ENCODE data around the gene SDR42E1.

The SDR42E1 gene

DNA sequence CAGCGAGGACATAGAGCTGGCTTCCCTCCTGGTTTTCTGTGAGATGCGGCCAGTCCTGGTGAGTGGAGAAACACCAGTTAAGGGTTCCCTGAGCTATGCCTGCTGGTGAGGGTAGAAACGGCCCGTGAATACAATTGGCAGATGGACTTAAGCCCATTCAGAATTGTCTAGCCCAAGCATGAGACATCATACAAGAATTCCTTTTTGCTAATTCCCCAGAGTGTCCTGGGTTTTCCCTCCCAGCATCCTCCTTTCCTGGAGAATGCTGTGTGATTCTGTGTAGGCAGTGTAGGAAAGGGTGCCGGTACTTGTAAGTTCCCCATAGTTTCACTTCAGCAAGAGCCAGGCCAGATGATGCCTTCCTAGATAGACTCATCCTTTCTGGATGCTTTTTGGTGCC lies 65.1 kb downstream of the SDR42E1 start:
- no peak for DNase-seq (ENCODE audit: low read depth)
- no peak overlapping the region for H3K4me3 ChIP-seq (ENCODE audit: low read depth, low read length)
- TF ChIP-seq, protein P1, sequence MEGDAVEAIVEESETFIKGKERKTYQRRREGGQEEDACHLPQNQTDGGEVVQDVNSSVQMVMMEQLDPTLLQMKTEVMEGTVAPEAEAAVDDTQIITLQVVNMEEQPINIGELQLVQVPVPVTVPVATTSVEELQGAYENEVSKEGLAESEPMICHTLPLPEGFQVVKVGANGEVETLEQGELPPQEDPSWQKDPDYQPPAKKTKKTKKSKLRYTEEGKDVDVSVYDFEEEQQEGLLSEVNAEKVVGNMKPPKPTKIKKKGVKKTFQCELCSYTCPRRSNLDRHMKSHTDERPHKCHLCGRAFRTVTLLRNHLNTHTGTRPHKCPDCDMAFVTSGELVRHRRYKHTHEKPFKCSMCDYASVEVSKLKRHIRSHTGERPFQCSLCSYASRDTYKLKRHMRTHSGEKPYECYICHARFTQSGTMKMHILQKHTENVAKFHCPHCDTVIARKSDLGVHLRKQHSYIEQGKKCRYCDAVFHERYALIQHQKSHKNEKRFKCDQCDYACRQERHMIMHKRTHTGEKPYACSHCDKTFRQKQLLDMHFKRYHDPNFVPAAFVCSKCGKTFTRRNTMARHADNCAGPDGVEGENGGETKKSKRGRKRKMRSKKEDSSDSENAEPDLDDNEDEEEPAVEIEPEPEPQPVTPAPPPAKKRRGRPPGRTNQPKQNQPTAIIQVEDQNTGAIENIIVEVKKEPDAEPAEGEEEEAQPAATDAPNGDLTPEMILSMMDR (IDR thresholded peaks at IDR 0.05; ENCODE audit: low read depth, low read length, missing control alignments): no peak

DNA sequence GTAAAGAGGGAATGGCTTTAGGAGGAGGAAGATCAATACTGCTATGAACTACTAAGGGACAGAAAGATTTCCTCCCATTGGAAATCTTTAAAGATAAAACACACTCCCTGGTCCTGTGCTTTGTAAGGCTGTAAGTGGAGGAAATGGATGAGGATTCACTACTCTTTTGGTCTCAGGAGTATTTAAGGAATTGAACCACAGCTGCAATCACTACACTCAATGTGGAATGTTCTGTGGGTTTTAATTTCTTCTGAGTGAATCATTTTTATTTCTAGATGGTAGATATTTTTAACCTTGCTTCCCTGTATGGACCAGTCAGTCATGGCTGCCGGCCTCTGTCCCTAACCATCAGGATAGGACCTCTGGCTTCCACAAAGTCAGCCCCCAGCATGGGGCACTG lies 65.6 kb downstream of the SDR42E1 start:
- TF ChIP-seq, protein P1 (IDR thresholded peaks at IDR 0.05; ENCODE audit: low read depth, low read length, missing control alignments): no peak
- no peak overlapping the region for H3K4me3 ChIP-seq (ENCODE audit: low read depth, low read length)
- DNase-seq (ENCODE audit: low read depth): no peak

DNA sequence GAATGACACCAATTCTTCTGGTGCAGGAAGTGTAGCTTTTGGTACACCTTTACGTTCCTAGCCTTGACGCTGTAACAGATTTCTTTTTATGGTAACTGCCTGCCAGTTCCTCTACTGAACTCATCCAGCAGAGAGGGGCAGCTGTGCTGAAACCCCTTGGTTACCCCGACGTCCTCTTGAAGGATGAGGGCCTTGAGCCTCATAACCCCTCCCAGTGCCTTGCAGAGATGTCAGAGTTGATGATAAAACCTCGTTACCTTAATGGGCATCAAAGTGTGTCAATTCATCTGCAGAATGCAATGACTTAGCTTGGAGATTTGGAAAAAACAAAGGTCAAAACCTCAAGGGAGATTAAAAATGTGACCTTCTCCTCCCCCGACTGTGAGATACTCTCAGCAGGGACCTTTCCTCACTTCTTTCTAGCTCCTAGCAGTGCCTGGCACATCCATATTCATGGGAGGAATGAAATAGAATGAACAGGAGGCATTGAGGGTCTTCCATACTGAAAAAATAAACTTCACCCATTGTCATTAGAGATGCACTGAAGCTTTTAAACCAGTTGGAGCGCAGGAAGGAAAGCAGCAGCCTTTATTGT lies 69.2 kb downstream of the SDR42E1 start:
- TF ChIP-seq, protein P1 (IDR thresholded peaks at IDR 0.05; ENCODE audit: low read depth, low read length, missing control alignments): no peak
- H3K4me3 ChIP-seq (ENCODE audit: low read depth, low read length): no peak overlapping the region
- no peak for DNase-seq (ENCODE audit: low read depth)

DNA sequence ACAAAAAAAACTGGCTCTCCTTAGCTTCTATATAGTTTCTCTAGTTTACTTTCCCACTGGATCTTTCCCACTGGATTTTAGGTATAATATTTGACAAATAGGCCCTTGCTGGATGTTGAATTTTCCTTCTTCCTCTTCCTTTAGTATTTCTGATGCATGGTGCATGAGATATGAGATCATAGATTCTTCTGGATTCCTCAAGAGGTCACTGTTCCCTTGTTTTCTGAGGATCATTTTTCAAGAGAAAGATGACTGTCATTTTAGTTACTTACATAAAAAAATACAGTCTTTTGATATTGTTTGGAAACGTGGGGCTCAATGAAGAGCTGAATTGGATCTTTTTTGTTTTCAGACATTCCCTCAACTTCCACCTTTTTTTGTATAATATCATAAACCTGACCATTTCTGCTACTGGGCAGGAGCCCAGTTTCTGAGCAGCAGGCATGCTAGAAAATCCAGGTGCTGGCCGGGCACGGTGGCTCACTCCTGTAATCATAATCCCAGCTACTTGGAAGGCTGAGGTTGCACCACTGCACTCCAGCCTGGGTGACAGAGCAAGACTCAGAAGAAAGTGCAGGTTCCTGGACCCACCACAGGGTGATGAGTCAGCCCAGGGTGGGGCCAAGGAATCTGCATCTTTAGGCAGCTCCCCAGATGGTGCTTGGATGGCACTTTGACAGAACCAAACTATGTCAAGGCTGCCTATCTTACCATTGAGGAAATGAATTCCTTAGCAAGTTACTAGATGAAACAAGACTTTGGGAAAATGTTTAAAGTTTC lies 70.3 kb downstream of the SDR42E1 start:
- no peak for DNase-seq (ENCODE audit: low read depth)
- TF ChIP-seq, protein P1 (IDR thresholded peaks at IDR 0.05; ENCODE audit: low read depth, low read length, missing control alignments): no peak
- H3K4me3 ChIP-seq (ENCODE audit: low read depth, low read length): no peak overlapping the region

DNA sequence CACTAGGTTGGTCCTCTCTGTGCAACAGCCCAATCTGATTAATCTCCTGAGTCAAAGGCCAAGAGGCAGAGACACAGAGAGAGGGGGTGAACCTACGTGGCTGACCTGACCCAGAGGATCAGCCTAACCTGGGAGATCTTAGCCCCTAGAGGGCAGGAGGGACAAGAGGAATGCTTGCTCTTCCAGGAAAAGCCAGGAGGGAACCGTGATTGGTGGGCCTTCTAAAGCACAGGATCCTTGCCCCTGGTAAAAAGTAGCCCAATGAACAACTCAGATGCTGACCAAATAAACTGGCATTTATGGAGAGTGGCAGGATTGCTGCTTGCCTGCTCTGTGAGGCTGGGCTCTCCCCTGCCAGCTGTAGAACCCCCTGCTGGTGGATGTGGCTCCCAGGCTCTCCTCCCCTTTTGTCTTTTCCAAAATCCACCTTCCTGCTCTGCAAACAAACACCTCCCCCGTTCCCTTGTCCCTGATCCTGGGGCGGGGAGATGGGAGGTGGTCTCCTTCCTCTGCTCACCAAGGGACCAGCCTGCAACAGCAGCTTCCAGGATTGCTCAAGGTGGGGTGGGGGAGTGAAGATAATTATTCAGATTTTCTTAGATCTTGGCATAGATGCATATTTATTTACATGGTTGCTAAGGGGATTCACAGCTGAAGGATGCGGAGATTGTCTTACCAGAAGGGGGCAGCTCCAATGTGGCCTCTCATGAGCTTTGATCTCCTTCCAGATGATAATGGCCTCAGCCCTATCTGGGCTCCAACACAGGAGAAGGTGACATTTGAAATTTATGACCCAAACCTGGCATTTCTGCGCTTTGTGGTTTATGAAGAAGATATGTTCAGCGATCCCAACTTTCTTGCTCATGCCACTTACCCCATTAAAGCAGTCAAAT lies 71.9 kb downstream of the SDR42E1 start:
- H3K4me3 ChIP-seq (ENCODE audit: low read depth, low read length): no peak overlapping the region
- DNase-seq (ENCODE audit: low read depth): no peak
- TF ChIP-seq, protein P1 (IDR thresholded peaks at IDR 0.05; ENCODE audit: low read depth, low read length, missing control alignments): no peak

Data from GM12864 (cell line).